Subcutaneous adipose tissue (tissue), 4 donors: ENCODE measurements around the gene RIIAD1. TPM values are rescaled to one million over a fixed set of nuclear protein-coding genes. Genes with fewer than 3 reads are reported as not detected.

Experiments
- total RNA-seq, 4 donors: library from RNA; depleted of rRNA; stranded (reverse); fragments of >200 nt; gene quantifications; one replicate each; pipeline ENCODE4 v1.1.0, GENCODE V29; 2016
- TF ChIP-seq, protein P1 (sequence below): fragments of 450-650 bp; IDR thresholded peaks from one replicate; pipeline ENCODE4 v1.5.1; 2016; ENCODE audit warnings: low read depth, mild to moderate bottlenecking, control low read depth, antibody characterized with exemption, moderate library complexity

RIIAD1 gene
- total RNA-seq, 4 donors from 2014 or later = not detected

DNA sequence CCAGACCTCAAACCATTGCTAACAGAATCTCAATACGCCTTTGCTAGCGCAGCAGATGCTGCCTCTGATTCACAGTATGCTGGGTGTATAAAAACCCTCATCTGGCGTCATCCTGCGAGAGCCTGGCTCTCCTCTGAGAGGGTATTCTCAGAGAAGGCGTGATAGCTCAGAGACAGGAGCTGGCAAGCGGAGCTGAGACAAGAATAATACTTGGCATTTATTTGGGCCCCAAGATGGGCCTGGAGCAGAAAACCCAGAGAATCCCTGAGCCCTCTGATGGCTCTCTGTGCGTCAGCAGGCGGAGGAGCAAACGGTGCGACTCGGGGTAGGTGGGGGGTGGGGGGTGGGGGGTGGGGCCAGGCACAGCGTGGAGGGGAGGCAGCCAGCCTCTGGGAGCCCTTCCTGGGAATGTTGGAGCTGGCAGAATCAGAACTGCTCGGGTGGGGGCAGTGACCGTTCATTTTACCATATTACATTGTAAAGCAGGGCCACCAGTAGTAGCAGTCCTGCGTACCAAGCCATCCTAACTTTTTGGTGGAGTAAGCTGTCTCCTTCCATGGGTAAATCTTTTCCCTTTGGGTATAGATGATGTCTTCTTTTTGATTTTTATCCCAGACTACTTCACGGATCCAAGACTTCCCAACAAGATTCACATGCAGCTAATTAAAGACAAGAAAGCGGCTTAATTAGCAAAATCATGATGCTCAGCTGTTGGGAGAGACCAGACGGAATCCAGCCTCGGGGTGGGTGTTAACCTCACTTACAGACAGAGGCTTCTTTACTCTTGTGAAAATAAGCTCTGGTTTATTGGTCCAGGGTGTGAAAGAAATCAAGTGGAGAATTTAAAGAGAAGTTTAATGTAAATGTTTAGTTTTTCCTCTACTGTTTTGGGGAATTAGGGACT is 7.1 kb downstream of the RIIAD1 start:
- TF ChIP-seq, protein P1, sequence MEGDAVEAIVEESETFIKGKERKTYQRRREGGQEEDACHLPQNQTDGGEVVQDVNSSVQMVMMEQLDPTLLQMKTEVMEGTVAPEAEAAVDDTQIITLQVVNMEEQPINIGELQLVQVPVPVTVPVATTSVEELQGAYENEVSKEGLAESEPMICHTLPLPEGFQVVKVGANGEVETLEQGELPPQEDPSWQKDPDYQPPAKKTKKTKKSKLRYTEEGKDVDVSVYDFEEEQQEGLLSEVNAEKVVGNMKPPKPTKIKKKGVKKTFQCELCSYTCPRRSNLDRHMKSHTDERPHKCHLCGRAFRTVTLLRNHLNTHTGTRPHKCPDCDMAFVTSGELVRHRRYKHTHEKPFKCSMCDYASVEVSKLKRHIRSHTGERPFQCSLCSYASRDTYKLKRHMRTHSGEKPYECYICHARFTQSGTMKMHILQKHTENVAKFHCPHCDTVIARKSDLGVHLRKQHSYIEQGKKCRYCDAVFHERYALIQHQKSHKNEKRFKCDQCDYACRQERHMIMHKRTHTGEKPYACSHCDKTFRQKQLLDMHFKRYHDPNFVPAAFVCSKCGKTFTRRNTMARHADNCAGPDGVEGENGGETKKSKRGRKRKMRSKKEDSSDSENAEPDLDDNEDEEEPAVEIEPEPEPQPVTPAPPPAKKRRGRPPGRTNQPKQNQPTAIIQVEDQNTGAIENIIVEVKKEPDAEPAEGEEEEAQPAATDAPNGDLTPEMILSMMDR = no peak

- TF ChIP-seq, protein P1 = no peak
Observed at GRCh38 chr1:151729157-151729965, 8.0 kb downstream of the RIIAD1 start.

GRCh38 chr1:151729966-151730291 is 8.6 kb downstream of the RIIAD1 start:
- TF ChIP-seq, protein P1 = no peak

- TF ChIP-seq, protein P1 = no peak
Observed at GRCh38 chr1:151733126-151733525, 11.8 kb downstream of the RIIAD1 start.

GRCh38 chr1:151737026-151737425 is 15.7 kb downstream of the RIIAD1 start:
- TF ChIP-seq, protein P1 = no peak

DNA sequence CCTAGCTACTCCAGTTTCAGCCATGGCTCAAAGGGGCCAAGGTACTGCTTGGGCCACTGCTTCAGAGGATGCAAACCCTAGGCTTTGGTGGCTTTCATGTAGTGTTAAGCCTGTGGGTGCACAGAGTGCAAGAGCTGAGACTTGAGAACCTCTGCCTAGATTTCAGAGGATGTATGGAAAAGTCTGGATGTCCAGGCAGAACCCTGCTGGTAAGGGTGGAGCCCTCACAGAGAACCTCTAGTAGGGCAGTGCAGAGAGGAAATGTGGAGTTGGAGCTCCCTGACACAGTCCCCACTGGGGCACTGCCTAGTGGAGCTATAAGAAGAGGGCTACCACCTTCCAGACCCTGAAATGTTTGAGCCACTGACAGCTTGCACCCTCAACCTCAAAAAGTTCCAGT is 16.2 kb downstream of the RIIAD1 start:
- TF ChIP-seq, protein P1 = no peak
